Activated CD4-positive, alpha-beta T cell treated with anti-CD3 and anti-CD28 coated beads, Interleukin-2, amount 50 U/mL, for 1 hour (primary cell): ENCODE measurements around the gene MRAP2.
"Not testable (repeated sequence)": the region's sequence is repeated elsewhere in the genome, so short reads cannot be mapped to it uniquely, and the experiment has no call there.

ENCODE experiments used
- DNase-seq: peaks from one replicate; pipeline ENCODE4 v3.0.0-alpha.2; 2020

Gene MRAP2

DNA sequence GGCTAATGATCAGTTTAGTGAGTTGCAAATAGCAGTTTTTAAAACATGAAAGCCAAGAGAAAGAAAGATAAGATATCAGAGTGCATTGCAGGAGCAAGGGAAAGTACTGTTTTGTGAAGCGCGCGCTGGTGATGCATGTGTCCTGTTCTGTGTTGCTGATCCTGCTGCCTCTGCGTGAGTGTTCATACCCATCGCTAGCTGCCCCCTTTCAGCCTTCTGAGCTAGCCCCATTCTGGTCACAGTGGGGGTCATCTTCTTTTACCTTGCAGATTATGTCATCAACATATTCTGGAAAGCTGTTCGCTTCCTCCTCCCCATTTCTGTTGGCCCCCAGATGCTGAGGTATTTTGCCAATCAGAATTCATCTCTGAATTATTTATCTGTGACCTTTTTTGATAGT is 1.9 kb downstream of the MRAP2 start:
- DNase-seq = no peak

DNA sequence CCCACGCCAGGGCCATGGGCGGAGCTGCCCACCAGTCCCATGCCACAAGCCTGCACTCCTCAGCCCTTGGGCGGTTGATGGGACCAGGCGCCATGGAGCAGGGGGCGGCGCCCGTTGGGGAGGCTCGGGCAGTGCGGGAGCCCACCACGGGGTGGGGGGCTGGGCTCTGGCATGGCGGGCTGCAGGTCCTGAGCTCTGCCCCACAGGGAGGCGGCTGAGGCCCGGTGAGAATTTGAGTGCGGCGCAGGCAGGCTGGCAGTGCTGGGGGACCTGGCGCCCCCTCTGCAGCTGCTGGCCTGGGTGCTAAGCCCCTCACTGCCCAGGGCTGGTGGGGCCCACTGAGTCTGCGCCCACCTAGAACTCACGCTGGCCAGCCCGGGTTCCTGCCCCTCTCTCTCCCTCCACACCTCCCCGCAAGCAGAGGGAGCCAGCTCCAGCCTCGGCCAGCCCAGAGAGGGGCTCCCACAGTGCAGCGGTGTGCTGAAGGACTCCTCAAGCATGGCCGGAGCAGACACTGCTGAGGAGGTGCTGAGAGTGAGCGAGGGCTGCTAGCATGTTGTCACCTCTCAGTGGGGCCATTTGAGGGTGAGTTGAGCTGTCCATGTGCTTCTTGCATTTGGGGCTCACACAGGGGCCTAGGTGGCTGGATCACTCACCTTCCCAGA is 4.0 kb downstream of the MRAP2 start:
- DNase-seq = no peak

DNA sequence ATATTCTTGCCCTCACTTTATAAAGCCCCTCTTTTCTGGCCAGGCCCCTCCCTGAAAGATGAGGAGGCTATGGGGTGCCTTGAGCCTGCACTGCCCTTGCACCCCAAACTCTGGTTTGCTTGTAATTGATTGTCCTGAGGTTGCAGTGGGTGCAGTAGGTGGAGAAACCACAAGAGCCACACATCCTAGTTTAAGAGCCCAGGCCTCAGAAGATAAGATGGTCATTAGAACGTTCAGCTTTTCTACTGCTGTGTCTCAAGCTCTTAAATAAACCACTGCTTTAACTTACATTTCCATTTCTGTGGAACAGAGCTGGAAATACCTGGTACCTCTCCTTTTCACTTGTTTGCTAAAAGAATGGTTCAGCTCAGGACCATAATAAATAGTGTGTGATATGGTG is 9.0 kb downstream of the MRAP2 start:
- DNase-seq = no peak

DNA sequence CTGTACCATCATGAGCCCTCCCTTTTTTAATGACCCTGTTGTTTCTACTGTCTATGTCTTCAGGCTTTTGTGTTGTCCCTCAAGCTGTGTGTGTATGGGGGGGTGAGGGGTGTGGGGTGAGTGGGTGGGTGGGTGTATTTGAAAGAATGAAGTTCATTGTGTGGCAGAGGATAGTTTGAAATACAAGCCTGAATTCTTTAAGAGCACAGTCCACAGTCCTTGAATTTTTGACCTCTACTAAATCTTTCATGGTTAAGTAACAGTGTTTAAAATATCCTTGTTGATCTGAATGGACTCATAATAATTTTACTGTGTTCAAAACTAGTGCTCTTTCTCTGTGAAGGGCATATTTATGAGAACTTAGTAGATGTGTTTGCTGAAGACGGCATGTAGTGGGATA is 10.0 kb downstream of the MRAP2 start:
- DNase-seq = no peak

DNA sequence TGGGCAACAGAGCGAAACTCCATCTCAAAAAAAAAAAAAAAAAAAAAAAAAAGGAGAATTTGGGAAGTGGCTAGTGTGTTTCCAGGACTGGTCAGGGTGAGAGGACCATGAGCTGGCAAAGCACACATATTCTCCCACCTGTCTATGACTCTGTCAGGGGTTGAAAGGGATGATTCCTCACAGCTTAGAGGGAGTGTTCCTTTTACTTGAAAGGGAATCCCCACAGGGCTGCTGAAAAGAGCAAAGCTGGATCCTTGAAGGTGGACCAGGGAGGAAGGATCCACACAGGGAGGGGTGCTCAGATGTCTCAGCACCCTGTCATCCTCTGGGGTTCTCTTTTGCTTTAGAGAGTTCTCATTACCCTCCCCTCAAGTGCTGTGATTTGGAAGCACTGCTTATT is 13.2 kb downstream of the MRAP2 start:
- DNase-seq = no peak

DNA sequence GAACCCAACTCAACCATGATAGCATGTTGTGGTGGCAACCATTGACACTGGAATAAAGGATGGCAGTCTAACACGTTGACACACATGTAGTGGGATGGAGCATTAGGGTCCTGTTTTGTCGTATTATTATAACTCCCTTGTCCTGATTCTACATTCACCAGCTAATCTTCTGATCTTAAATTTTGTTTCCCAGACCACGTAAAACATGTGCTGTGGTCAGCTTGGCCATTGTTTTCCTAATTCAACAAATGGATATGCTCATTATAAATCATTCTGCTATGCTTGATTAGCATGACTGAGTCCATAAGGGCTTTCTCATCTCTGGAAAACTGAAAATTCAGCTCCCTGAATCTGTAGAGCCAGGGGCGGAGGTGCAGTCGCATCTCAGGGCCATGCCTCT is 15.0 kb downstream of the MRAP2 start:
- DNase-seq = no peak

DNA sequence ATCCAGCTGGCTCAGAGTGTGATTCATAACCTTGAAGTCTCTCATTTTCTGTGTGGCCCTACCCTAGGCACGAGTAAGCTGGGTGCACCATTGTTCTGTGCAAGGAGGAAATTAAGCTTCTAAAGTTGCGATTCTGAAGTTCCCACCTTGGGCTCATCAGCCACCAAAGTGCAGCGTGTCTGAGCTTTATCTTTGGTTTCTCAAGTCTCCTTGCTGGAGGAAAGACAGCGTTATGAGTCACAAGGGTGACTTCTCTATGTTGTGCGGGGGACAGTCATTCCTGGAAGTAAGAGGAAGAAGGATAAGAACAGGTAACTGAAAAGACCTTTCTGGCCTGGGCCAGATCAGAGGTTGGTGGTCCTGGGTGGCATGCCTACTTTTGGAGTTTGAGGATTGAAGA is 16.8 kb downstream of the MRAP2 start:
- no peak for DNase-seq

DNA sequence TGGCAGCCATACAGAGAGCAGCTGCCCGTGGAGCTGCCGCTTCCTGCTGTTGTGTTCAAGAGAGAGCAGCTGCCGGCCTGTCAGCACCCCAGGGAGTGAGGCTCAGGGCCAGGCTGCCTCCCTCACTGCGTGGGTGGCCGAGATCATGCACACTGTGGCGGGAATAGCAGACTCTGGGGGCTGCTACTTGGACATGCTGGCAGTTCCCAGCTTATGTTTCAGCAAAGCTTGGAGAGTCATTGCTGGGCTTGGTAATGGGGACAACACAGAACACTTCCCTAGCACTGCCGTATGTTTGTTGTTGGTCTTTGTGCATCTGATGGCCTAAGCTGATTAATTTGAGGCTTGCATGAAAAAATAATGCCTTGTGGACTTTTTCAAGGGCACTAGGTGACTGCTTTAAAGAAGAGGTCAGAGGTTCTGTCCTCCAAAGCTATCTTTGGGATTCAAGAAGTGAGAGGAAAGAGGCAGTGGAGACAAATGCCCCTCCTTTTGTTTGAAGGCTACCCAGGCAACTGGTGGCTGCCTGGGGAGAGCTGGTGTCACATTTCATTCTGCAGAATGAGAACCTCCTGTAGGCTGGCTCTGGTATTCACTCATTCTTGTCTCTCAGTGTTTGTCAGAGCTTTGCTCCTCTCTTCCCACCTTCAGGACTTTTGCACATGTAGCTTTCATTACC is 18.8 kb downstream of the MRAP2 start:
- DNase-seq = no peak

DNA sequence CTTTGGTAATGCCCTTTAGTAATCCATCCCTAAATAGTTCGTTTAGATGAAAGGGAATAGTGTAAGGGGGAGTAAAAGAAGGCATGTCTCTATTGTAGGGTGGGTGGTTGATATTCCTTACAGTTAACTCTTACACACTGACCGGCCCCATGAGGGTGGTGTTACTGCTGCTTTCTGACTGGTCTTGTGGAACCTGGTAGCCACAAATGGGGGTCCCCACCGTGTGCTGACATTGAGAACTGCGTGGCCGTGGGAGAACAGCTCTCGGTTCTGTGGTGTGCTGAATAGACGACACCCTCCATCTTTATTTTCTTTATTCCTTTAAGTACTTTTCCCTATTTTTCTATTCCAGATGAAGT is 19.3 kb downstream of the MRAP2 start:
- no peak for DNase-seq

DNA sequence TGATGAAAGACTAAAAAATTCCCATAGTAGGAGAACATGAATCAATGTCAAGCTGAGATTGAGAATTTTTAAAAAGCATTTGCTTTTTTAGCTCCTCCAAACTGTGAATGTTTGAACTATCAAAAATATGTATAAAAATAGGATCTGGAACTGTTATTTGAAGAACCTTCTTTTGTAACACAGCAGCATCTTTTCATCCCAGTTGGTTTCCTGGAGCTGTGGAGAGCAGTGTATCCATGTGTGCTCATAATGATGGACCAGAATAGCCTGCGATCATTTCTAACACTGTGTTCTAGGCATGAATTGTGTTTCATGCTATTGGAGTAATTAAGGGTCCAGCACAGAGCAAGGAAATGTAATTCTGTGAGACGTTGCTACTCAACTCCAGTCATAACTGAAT is 22.1 kb downstream of the MRAP2 start:
- no peak for DNase-seq

DNA sequence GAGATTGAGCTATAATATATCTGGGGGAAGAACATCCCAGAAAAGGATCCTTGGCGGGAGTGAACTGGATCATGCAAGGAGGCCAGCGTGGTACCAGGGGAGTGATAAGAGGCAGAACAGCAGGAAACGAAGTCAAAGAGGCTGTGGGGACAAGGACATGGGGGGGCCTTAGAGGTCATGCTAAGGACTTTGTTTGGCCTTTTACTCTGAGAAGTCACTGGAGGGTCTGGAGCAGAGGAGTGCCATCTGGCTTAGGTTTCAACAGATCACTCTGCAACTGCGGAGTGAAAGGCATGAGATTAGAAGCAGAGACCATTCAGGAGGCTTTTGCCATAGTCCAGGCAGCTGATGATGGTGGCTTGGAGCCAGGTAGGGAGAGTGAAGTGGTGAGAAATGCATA is 24.3 kb downstream of the MRAP2 start:
- DNase-seq = no peak

DNA sequence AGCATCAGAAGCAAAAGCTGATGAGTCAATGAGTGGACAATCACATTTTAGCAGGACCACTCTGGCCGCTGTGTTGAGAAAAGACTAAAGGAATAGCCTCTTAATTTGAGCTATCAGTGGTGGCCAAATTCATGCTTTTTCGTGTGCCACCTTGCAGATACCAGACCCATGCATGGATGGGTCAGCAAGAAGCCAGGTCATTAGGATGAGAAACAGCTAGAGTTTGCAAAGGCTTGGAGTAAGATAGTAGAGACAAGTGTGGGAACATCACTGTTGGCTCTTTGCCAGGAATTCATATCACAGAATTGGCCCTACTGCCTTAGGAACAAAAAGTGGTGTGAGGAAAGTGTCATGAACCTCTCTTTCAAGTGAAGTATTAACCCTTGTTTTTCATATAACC is 25.5 kb downstream of the MRAP2 start:
- DNase-seq = no peak

DNA sequence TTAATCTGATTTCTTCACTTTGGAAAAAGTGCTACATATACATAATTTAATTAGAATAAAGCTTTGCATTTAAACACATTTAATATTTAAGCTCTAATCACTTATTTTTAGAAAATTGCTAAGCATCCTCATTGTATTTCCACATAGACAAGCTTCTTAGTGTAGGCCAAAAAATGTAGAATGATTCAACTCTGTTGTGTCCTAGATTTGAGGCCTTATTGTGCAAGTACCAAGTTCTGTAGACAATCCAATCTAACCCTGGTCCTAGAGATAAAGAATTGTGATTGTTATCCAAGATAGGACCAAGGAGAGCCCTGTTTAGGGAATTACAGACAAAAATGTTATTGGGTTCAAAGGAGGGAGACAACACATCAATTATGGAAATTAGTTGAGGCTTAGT is 27.6 kb downstream of the MRAP2 start:
- DNase-seq = no peak

DNA sequence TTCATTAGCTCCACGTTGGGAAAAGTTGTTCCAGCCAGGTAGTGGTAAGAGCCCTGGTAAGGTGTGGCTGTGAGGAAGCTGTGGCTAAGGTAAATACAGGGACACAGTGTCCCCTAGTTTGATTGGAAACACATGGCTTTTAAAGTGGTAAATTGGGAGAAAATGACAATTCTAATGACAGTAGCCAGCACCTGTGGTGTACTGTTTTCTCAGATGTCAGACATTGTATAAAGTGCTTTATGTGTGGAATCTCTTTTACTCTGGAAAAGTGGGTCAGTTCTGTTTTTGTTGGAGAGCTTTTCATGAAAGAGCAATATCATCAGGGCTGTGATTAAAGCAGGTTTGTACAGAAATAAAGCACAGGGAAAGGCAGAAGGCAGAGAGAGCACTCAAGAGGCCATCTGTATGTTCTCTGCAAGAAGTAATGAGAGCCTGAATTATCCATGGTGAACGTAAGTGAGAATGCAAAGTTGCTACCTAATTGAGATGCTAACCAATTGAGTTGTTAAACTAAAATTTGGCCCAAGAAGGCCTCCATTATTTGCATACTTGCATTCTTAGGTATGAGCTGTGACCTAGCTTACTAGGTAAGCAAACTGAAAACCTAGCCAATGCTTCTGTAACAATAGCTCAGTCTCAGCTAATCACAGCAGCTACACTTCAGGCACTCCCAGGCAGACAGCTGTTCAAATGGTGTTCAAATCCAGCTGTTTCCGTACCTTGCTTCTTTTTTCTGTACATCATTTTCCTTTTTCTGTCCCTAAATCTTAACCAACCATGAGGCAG is 28.2 kb downstream of the MRAP2 start:
- no peak for DNase-seq

DNA sequence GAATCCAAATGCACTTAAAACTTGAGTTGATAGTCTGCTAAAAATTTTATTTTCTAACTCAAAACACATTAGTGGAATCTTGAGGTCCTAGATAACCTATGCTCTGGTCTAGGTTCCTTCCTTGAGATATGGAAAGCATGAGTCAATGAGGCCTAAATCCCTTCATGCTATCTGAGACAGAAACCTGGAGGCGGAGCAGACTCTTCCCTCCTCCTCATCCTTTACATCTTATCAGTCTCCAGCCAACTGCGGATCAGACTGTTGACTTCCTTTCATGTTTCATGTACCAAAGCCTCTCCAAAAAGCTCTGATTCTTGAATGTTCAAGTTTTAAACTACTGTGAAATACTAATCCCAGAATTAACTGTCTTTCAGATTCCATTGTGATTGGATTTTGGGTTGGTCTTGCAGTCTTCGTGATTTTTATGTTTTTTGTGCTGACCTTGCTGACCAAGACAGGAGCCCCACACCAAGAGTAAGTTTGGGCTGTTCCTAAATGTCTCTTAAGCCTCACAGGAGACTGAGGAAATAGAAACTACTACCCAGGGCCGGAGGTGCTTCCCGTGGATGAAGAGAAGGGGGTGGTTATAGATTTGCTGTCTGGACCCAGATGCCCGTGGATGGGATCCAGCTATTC is 29.1 kb downstream of the MRAP2 start:
- DNase-seq = no peak

DNA sequence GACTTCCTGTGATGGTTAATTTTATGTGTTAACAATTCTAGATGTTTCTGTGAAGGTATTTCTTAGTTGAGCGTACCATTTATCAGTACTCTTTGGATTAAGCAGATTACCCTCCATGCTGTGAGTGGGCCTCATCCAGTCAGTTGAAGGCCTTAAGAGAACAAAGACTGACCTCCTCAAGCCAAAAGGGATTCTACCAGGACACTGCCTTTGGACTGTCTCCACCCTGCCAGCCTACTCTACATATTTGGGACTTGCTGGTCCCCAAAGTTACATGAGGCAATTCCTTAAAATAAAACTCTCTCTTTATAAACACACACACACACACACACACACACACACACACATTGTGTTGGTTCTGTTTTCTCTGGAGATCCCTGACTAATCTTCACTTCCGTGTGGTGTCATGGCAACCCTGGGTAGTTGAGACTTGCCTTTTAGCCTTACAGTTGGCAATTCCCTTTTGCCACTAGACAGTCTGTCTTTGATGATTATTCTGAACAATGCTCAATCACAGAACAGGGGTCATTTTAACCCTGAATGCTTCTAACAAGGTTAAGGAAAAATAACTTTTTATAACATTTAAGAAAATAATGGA is 32.2 kb downstream of the MRAP2 start:
- no peak for DNase-seq

DNA sequence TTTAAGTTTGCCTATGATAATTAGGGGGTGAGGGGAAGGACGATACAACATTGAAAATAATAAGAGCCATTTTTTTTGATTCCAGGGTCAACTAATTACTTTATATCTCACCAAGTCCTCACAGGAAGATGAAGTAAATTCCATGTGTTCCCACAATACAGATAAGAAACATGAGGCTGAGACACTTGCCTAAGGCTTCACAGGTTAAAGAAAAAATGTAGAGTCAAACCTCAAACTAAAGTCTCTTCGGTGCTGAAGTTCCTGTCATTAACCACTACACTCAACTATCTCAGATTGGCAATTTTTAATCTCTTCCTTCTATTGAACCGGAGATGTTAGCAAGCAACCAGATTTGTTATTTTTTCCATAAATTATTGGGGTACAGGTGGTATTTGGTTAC is 33.0 kb downstream of the MRAP2 start:
- DNase-seq = no peak

DNA sequence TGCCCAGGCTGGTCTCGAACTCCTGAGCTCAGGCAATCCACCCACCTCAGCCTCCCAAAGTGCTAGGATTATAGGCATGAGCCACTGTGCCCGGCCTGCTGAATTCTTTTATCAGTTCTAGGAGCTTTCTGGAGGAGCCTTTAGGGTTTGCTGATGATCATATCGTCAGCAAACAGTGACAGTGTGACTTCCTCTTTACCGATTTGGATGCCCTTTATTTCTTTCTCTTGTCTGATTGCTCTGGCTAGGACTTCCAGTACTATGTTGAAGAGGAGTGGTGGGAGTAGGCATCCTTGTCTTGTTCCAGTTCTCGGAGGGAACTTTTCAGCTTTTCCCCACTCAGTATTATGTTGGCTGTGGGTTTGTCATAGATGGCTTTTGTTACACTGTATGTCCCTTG is 35.3 kb downstream of the MRAP2 start:
- DNase-seq = not testable (repeated sequence)

DNA sequence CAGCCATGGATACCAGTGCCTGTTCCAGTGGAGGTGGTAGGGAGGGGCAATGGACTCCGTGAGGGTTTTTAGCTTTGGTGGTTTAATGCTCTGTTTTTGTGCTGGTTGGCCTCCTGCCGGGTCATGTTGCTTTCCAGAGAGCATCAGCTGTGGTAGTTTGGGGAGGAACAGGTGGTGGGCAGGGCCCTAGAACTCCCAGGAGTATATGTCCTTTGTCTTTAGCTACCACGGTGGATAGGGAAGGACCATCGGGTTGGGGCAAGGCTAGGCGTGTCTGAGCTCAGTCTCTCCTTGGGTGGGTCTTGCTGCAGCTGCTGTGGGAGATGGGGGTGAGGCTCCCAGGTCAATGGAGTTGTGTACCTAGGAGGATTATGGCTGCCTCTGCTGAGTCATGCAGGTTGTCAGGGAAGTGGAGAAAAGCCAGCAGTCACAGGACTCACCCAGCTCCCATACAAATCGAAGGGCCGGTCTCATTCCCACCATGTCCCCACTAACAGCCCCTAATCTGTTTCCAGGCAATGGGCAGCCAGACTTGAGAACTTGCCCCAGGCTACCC is 38.9 kb downstream of the MRAP2 start:
- no peak for DNase-seq

DNA sequence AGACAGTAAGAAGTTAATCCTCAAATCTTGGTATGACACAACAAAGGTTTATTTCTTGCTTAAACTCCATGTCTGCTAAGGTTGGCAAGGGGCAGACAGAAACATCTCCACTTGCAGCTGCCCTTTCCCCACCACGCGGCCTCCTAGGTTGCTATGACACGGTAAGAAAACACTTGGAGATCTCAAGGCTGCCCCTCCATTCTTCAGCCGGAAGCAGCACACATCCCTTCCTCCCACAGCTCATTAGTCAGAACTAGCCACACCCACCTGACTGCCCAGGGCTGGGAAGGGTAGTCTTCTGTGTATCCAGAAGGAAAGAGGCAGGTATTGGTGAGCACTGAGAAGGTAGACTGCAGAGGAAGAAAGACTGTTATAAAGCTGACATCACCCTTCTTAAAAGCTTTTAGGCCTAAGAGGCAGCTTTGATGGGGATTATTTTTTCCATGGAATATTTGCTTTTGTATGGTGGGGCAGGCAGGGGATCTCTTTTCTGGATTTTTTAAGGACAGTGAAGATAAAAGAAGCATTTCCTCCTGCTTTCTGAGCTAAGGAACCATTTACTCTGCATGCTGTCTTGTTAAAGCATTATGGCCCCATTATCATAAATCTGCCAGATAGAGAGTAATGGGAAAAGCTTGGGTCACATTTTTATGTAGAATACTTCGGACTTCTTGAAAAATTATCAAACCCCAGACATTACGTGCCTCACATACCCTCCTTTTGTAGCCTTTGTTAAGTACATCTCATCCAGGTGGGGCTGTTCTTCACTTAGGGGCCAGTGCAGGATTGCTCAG is 41.6 kb downstream of the MRAP2 start:
- DNase-seq = no peak

DNA sequence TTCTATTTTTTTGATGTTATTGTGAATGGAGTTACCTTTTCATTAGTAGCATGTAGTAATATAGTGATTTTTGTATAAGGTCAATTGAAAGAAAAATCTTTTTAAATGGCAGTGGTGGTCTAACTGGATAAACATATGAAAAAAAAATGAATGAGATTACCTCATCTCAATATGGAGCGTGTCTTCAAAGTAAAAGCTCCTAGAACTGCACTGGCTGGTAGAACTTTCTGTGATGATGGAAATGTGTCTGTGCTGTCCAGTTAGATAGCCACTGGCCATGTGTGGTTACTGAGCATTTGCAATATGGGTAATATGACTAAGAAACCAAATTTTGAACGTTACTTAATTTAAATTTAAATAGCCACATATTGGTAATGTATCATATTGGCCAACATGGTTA is 44.1 kb downstream of the MRAP2 start:
- DNase-seq = no peak

DNA sequence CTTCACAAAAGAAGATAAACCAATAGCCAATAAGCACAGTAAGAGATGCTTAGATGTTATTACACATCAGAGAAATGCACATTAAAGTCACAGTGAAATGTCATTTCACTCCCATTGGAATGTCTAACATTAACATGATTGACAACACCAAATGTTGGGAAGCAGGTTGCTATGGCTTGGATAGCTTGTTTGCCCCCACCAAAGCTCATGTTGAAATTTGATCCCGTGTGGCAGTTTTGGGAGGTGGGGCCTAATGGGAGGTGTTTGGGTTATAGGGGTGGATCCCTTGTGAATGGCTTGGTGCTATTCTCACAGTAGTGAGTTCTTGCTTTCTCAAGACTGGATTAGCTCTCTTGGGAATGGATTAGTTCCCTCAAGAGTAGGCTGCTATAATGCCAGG is 44.8 kb downstream of the MRAP2 start:
- no peak for DNase-seq
